ENCODE data around the gene TMSB4Y. TPM values are rescaled to one million over a fixed set of nuclear protein-coding genes. Genes with fewer than 3 reads are reported as not detected.

The TMSB4Y gene
- total and polyA plus RNA-seq, 2 of the 13 experiments (the other 11 are each of a cell fraction or from before 2014, with no cell fraction given): 0.15 to 0.49 TPM

DNA sequence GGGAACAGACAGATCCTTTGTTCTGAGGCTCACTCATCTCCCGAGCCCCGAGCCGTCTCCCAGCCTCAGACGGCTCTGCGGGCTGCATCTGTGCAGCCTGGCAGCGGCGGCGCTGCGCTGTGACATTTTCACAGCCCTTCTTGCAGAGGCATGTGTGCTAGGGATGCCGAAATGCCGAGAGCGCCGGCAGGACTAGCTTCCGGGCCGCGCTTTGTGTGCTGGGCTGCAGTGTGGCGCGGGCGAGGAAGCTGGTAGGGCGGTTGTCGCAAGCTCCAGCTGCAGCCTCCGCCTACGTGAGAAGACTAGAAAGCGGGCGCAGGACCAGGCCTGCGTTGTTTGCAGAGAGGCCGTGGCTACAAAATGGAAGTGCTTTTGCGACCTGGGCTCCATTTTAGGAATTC, at the start of gene TMSB4Y (continued):
- TF ChIP-seq, protein P1, sequence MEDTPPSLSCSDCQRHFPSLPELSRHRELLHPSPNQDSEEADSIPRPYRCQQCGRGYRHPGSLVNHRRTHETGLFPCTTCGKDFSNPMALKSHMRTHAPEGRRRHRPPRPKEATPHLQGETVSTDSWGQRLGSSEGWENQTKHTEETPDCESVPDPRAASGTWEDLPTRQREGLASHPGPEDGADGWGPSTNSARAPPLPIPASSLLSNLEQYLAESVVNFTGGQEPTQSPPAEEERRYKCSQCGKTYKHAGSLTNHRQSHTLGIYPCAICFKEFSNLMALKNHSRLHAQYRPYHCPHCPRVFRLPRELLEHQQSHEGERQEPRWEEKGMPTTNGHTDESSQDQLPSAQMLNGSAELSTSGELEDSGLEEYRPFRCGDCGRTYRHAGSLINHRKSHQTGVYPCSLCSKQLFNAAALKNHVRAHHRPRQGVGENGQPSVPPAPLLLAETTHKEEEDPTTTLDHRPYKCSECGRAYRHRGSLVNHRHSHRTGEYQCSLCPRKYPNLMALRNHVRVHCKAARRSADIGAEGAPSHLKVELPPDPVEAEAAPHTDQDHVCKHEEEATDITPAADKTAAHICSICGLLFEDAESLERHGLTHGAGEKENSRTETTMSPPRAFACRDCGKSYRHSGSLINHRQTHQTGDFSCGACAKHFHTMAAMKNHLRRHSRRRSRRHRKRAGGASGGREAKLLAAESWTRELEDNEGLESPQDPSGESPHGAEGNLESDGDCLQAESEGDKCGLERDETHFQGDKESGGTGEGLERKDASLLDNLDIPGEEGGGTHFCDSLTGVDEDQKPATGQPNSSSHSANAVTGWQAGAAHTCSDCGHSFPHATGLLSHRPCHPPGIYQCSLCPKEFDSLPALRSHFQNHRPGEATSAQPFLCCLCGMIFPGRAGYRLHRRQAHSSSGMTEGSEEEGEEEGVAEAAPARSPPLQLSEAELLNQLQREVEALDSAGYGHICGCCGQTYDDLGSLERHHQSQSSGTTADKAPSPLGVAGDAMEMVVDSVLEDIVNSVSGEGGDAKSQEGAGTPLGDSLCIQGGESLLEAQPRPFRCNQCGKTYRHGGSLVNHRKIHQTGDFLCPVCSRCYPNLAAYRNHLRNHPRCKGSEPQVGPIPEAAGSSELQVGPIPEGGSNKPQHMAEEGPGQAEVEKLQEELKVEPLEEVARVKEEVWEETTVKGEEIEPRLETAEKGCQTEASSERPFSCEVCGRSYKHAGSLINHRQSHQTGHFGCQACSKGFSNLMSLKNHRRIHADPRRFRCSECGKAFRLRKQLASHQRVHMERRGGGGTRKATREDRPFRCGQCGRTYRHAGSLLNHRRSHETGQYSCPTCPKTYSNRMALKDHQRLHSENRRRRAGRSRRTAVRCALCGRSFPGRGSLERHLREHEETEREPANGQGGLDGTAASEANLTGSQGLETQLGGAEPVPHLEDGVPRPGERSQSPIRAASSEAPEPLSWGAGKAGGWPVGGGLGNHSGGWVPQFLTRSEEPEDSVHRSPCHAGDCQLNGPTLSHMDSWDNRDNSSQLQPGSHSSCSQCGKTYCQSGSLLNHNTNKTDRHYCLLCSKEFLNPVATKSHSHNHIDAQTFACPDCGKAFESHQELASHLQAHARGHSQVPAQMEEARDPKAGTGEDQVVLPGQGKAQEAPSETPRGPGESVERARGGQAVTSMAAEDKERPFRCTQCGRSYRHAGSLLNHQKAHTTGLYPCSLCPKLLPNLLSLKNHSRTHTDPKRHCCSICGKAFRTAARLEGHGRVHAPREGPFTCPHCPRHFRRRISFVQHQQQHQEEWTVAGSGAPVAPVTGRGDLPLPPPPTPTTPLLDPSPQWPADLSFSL (CRISPR knock-in tag; IDR thresholded peaks at IDR 0.05): no peak
- TF ChIP-seq REPIN1 (CRISPR knock-in tag; IDR thresholded peaks at IDR 0.05; ENCODE audit: borderline replicate concordance, low read depth): 0 out of 2 replicates have a peak, but pooled peaks have one; percentile 32
- TF ChIP-seq NFE2L1 (CRISPR knock-in tag; IDR thresholded peaks at IDR 0.05; ENCODE audit: borderline replicate concordance): no peak
- TF ChIP-seq, protein P2, sequence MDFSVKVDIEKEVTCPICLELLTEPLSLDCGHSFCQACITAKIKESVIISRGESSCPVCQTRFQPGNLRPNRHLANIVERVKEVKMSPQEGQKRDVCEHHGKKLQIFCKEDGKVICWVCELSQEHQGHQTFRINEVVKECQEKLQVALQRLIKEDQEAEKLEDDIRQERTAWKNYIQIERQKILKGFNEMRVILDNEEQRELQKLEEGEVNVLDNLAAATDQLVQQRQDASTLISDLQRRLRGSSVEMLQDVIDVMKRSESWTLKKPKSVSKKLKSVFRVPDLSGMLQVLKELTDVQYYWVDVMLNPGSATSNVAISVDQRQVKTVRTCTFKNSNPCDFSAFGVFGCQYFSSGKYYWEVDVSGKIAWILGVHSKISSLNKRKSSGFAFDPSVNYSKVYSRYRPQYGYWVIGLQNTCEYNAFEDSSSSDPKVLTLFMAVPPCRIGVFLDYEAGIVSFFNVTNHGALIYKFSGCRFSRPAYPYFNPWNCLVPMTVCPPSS (IDR thresholded peaks at IDR 0.05): no peak
- 0 out of 2 replicates have a peak, but pooled peaks have one; percentile 36 for TF ChIP-seq SRY (CRISPR knock-in tag; IDR thresholded peaks at IDR 0.05)
- no peak for TF ChIP-seq ZNF850 (CRISPR knock-in tag; conservative IDR thresholded peaks at IDR 0.05)
- TF ChIP-seq ZNF550 (CRISPR knock-in tag; IDR thresholded peaks at IDR 0.05; ENCODE audit: borderline replicate concordance): no peak
- TF ChIP-seq HOXA3 (CRISPR knock-in tag; IDR thresholded peaks at IDR 0.05): no peak
- TF ChIP-seq, protein P3, sequence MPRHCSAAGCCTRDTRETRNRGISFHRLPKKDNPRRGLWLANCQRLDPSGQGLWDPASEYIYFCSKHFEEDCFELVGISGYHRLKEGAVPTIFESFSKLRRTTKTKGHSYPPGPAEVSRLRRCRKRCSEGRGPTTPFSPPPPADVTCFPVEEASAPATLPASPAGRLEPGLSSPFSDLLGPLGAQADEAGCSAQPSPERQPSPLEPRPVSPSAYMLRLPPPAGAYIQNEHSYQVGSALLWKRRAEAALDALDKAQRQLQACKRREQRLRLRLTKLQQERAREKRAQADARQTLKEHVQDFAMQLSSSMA (CRISPR knock-in tag; IDR thresholded peaks at IDR 0.05): no peak
- no peak for TF ChIP-seq ZNF136 (CRISPR knock-in tag; IDR thresholded peaks at IDR 0.05; ENCODE audit: low read depth)
- TF ChIP-seq, protein P4, sequence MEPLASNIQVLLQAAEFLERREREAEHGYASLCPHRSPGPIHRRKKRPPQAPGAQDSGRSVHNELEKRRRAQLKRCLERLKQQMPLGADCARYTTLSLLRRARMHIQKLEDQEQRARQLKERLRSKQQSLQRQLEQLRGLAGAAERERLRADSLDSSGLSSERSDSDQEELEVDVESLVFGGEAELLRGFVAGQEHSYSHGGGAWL (CRISPR knock-in tag; IDR thresholded peaks at IDR 0.05): no peak
- no peak for TF ChIP-seq SNAPC2 (CRISPR knock-in tag; IDR thresholded peaks at IDR 0.05)
- TF ChIP-seq, protein P5, sequence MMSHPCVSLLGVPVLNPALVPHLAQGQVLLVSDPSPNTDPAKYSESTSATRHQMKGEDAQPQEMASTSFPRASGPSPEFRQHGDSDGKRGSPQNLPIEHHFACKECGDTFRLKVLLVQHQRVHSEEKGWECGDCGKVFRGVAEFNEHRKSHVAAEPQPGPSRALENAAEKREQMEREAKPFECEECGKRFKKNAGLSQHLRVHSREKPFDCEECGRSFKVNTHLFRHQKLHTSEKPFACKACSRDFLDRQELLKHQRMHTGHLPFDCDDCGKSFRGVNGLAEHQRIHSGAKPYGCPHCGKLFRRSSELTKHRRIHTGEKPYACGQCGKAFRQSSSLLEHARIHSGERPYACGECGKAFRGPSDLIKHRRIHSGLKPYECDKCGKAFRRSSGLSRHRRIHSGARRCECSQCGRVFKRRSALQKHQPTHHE (CRISPR knock-in tag; IDR thresholded peaks at IDR 0.05; ENCODE audit: borderline replicate concordance): no peak
- no peak for TF ChIP-seq ZBTB3 (CRISPR knock-in tag; IDR thresholded peaks at IDR 0.05; ENCODE audit: borderline replicate concordance, low read depth)
- TF ChIP-seq, protein P6, sequence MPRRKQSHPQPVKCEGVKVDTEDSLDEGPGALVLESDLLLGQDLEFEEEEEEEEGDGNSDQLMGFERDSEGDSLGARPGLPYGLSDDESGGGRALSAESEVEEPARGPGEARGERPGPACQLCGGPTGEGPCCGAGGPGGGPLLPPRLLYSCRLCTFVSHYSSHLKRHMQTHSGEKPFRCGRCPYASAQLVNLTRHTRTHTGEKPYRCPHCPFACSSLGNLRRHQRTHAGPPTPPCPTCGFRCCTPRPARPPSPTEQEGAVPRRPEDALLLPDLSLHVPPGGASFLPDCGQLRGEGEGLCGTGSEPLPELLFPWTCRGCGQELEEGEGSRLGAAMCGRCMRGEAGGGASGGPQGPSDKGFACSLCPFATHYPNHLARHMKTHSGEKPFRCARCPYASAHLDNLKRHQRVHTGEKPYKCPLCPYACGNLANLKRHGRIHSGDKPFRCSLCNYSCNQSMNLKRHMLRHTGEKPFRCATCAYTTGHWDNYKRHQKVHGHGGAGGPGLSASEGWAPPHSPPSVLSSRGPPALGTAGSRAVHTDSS (CRISPR knock-in tag; conservative IDR thresholded peaks at IDR 0.05): no peak
- no peak for TF ChIP-seq MEIS1 (CRISPR knock-in tag; IDR thresholded peaks at IDR 0.05; ENCODE audit: borderline replicate concordance)
- TF ChIP-seq RBM39 (IDR thresholded peaks at IDR 0.05; ENCODE audit: low read depth, low read length, poor library complexity, severe bottlenecking): no peak
